HG03521 (cell line): ENCODE measurements around the gene PSMD3.
A peak's percentile ranks its signal among the peaks of the same experiment; 100 is the strongest.
"Not testable (repeated sequence)": the region's sequence is repeated elsewhere in the genome, so short reads cannot be mapped to it uniquely, and the experiment has no call there.

Experiments
- ATAC-seq: cut with Tn5 transposase; IDR thresholded peaks from one replicate; pipeline ENCODE4 v1.9.1; 2021; ENCODE audit warnings: mild to moderate bottlenecking, moderate library complexity; ENCODE audit not compliant: unreplicated experiment

The PSMD3 gene

GRCh38 chr17:39980351-39981206 lies at the start of gene PSMD3:
TSS of gene PSMD3 (plus strand) at chr17:39980807. CDS start at chr17:39980971, 164 bp downstream.
- ATAC-seq, result peak; percentile 89

- no peak for ATAC-seq
Measured at GRCh38 chr17:39933912-39934311, 46.7 kb upstream of the PSMD3 start.

- ATAC-seq, result no peak
Measured at GRCh38 chr17:39934324-39934723, 46.3 kb upstream of the PSMD3 start.

GRCh38 chr17:39935909-39936308 lies 44.7 kb upstream of the PSMD3 start:
- ATAC-seq, result no peak

- no peak for ATAC-seq
Measured at GRCh38 chr17:39937447-39937846, 43.2 kb upstream of the PSMD3 start.

DNA sequence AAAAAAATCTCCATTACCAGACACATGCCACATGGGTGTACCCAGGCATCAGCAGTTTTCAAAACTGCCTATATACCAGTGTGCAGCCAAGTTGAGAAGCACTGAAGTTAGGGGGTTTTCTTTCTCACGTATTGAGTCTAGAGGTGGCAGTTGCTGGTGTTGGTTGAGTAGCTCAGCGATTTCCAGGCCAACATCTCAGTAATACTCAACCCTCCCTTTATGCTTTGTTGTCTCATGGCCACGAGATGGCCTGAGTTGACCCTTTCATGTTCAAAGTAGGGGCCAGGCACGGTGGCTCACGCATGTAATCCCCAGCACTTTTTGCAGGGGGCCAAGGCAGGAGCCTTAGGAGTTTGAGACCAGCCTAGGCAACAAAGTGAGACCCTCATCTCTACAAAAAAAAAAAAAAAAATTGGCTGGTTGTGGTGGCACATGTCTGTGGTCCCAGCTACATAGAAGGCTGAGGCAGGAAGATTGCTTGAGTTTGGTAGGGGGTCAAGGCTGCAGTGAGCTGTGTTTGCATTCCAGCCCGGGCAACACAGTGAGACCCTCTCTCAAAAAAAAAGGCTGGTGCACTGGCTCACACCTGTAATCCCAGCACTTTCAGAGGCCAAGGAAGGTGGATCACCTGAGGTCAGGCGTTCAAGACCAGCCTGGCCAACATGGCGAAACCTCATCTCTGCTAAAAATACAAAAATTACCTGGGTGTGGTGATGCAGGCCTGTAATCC lies 42.3 kb upstream of the PSMD3 start:
- no peak for ATAC-seq

GRCh38 chr17:39939106-39939505 lies 41.5 kb upstream of the PSMD3 start:
- ATAC-seq, result no peak

DNA sequence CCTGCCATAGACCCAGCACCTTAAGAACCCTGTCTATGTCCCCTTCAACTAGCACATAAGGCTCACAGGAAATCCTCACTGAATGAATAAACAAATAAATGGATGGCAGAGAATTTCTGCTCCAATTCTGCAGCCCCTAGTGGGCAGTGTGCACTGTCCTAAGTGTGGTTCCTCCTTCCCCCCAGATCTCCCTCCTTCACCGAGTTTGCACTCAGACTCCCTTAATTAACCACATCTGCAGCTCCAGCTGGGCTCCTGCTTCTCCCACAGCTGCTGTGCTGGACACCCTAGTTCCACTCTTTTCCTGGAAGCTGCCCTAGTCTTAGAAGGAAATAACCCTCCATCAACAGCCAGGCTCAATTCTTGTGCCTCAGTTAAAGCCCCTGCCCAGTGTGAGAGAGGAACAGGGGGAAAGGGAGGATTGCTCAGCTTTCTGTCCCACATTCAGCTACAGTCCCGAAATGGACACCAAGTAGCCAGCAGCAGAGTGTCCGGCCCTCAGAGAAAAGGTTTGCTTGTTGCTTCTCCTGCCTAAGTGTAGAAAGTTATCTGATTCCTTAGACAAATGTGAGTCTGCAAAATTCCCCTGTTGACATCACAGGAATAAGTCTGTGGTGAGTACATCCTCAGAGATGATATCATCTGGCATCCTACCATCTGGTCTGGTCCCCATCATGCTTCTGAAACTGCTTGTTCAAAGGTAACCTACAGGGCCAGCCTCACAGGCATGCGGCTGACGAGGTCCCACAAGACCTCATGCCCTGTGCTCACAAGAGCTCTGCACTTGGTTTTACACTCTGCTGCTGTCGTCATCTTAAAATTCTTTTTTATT lies 40.8 kb upstream of the PSMD3 start:
- no peak for ATAC-seq

- no peak for ATAC-seq
Measured at GRCh38 chr17:39943702-39944392, 36.8 kb upstream of the PSMD3 start.

DNA sequence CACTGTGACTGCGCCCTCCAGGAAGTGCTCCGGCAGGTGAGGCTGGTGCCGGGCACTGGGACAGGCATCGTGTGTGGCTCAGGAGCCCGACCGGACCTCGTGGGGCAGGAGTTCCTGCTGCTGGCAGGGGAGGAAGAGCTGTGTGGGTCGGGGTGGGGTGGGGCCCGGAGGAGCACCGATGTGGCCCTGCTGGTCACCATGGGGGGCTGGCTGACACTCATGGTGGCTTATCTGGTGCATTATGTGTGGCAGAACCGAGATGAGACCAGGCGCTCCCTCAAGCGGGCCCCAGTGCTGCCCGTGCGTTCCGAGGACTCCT lies 36.3 kb upstream of the PSMD3 start:
- ATAC-seq, result no peak

- ATAC-seq, result no peak
Measured at GRCh38 chr17:39946551-39947330, 33.9 kb upstream of the PSMD3 start.

- not testable (repeated sequence) for ATAC-seq
Measured at GRCh38 chr17:39948489-39948828, 32.1 kb upstream of the PSMD3 start.

GRCh38 chr17:39949028-39949427 lies 31.6 kb upstream of the PSMD3 start:
- ATAC-seq, result no peak

DNA sequence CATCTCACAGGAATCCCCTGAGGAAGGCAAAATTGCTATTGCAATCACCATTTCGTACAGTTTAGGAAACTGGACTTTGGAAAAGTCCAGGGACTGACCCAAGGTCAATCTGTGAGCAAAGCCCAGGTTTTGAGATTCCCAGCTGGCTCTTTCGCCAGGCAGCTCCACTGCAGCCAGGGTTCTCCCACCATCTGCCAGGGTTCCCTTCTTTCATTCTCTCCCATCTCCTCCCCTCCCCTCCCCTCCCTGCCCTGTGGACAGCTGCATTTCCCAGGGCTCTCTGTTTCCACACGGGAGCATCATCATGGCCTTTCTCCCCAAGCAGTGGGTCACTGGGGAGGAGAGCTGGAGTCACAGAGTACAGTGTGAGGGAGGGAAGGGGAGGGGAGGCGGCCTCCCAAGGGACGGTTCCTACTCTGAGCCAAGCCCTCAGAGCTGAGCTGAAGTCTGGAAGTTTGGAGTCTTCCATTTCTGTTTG lies 29.7 kb upstream of the PSMD3 start:
- no peak for ATAC-seq

- ATAC-seq, result no peak
Measured at GRCh38 chr17:39951924-39952679, 28.5 kb upstream of the PSMD3 start.

DNA sequence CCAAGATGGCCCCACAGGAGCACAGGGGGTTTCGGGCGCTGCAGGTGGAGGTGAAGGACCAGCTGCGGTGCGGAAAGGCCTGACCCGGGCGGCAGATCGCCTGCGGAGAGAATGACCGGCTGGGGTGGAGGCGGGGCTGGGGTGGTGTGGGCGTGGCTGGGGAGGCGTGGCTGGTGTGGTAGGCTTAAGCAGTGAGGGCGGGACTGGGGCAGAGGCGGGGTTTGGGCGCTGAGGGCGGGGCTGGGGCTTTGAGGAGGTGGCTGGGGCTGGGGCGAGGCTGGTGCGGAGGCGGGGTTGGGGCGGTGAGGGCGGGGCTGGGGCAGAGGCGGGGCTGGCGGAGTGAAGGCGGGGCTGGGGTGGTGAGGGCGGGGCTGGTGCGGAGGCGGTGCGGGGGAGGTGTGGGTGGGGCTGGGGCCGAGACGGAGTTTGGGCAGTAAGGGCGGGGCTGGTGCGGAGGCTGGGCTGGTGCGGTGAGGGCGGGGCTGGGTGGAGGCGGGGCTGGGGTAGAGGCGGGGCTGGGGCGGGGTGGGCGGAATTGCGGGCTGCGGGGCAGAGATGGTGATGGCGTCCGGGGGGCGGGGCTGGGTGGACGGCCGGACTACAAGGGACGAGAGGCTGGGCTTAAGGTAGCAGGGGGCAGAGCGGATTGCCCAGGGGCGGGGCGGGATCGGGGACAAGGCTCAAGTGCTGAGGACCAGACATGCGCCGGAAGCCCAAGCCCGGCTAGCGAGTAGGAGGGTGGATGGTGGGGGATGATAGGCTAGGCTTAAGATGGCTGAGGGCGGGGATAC lies 27.7 kb upstream of the PSMD3 start:
- peak; percentile 75 for ATAC-seq

- no peak for ATAC-seq
Measured at GRCh38 chr17:39953471-39953888, 27.1 kb upstream of the PSMD3 start.

- ATAC-seq, result no peak
Measured at GRCh38 chr17:39954876-39955275, 25.7 kb upstream of the PSMD3 start.
